Ishikawa (cell line): Measurements from ENCODE around the gene A1BG.
A peak's percentile ranks its signal among the peaks of the same experiment; 100 is the strongest.

Experiments
- CEBPB ChIP-seq: IDR thresholded peaks from 2 replicates; pipeline ENCODE4 v1.6.1; 2012
- CREB1 ChIP-seq: IDR thresholded peaks from 2 replicates; pipeline ENCODE4 v1.6.1; 2012; ENCODE audit warnings: low read depth
- EGR1 ChIP-seq: IDR thresholded peaks from 2 replicates; pipeline ENCODE4 v1.6.1; 2012
- FOXM1 ChIP-seq: IDR thresholded peaks from 2 replicates; pipeline ENCODE4 v1.6.1; 2012; ENCODE audit warnings: low read depth, borderline replicate concordance
- MAX ChIP-seq: IDR thresholded peaks from 2 replicates; pipeline ENCODE4 v1.6.1; 2012
- NFIC ChIP-seq: IDR thresholded peaks from 2 replicates; pipeline ENCODE4 v1.6.1; 2012
- REST ChIP-seq: IDR thresholded peaks from 2 replicates; pipeline ENCODE4 v1.6.1; 2012; ENCODE audit warnings: low read depth, mild to moderate bottlenecking
- TAF1 ChIP-seq: IDR thresholded peaks from 2 replicates; pipeline ENCODE4 v1.6.1; 2012; ENCODE audit warnings: low read depth, mild to moderate bottlenecking
- TCF12 ChIP-seq: IDR thresholded peaks from 2 replicates; pipeline ENCODE4 v1.6.1; 2012; ENCODE audit warnings: low read depth
- TEAD4 ChIP-seq: IDR thresholded peaks from 2 replicates; pipeline ENCODE4 v1.6.1; 2012
- USF1 ChIP-seq: IDR thresholded peaks from 2 replicates; pipeline ENCODE4 v1.6.1; 2012
- YY1 ChIP-seq: IDR thresholded peaks from 2 replicates; pipeline ENCODE4 v1.6.1; 2012; ENCODE audit warnings: low read depth
- ZBTB7A ChIP-seq: IDR thresholded peaks from 2 replicates; pipeline ENCODE4 v1.6.1; 2012; ENCODE audit warnings: low read depth

The A1BG gene

GRCh38 chr19:58393725-58394033 is 40.4 kb upstream of the A1BG start:
- TF ChIP-seq CEBPB (no peak), TEAD4 (no peak), FOXM1 (no peak), YY1 (no peak), ZBTB7A (no peak), USF1 (no peak)

GRCh38 chr19:58392945-58393724 is 39.8 kb upstream of the A1BG start:
- TF ChIP-seq TCF12 (no peak), TAF1 (no peak), FOXM1 (no peak)

- TF ChIP-seq YY1 (no peak), TAF1 (no peak), REST (no peak), USF1 (no peak), MAX (no peak)
Observed at GRCh38 chr19:58388175-58388526, 34.9 kb upstream of the A1BG start.

GRCh38 chr19:58387338-58388174 is 34.3 kb upstream of the A1BG start:
- no peak for TF ChIP-seq YY1
- no peak for TF ChIP-seq MAX
- TF ChIP-seq CEBPB, result no peak

GRCh38 chr19:58386576-58387337 is 33.5 kb upstream of the A1BG start, which contains the start of gene RPS5:
RPS5 (plus strand) TSS chr19:58387269; CDS start chr19:58388138, 869 bp downstream.
- TF ChIP-seq TCF12 (peak; percentile 75), TAF1 (peak; percentile 88), CREB1 (peak; percentile 86), EGR1 (no peak), USF1 (peak; percentile 63), NFIC (no peak), MAX (peak; percentile 84)

GRCh38 chr19:58385891-58386575 is 32.7 kb upstream of the A1BG start:
- TF ChIP-seq ZBTB7A (peak; percentile 78), USF1 (no peak), TCF12 (no peak), REST (no peak)
